PC-9 (cell line): Measurements from ENCODE around the gene CCNY.

ENCODE experiments used
- CTCF ChIP-seq: fragments of 200-600 bp; sonication (generic); conservative IDR thresholded peaks from 2 replicates; pipeline ENCODE4 v1.6.1; 2017; ENCODE audit warnings: mixed run types, antibody characterized with exemption, mild to moderate bottlenecking, moderate library complexity
- EZH2 ChIP-seq: fragments of 200-600 bp; sonication (generic); IDR thresholded peaks from 2 replicates; pipeline ENCODE4 v1.8.0; 2017; ENCODE audit warnings: antibody characterized with exemption, low read depth

- TF ChIP-seq CTCF (no peak), EZH2 (no peak)
Observed at GRCh38 chr10:35546824-35547225, 210.5 kb downstream of the CCNY start.
